BE2C (cell line): Measurements from ENCODE around the gene AEBP1.

Experiments
- DNase-seq: peaks from one replicate; pipeline ENCODE4 v3.0.0-alpha.2; 2020
- H3K27me3 ChIP-seq: fragments of 250-450 bp; sonication (Bioruptor Pico); 2 replicates; pipeline ENCODE4 v1.5.1; 2020; ENCODE audit warnings: mild to moderate bottlenecking
- H3K36me3 ChIP-seq: fragments of 250-450 bp; sonication (Bioruptor Pico); 2 replicates; pipeline ENCODE4 v1.5.1; 2020; ENCODE audit warnings: mild to moderate bottlenecking
- H3K4me1 ChIP-seq: fragments of 250-450 bp; sonication (Bioruptor Pico); 2 replicates; pipeline ENCODE4 v1.5.1; 2020
- H3K4me3 ChIP-seq: 2 replicates; pipeline ENCODE4 v1.5.1; 2011; ENCODE audit warnings: low read depth, low read length
- H3K9me3 ChIP-seq: fragments of 250-450 bp; sonication (Bioruptor Pico); 2 replicates; pipeline ENCODE4 v1.5.1; 2020
- TF ChIP-seq, protein P1 (sequence below): IDR thresholded peaks from 2 replicates; pipeline ENCODE4 v1.5.1; 2012; ENCODE audit warnings: mild to moderate bottlenecking, low read depth, low read length

AEBP1 gene

DNA sequence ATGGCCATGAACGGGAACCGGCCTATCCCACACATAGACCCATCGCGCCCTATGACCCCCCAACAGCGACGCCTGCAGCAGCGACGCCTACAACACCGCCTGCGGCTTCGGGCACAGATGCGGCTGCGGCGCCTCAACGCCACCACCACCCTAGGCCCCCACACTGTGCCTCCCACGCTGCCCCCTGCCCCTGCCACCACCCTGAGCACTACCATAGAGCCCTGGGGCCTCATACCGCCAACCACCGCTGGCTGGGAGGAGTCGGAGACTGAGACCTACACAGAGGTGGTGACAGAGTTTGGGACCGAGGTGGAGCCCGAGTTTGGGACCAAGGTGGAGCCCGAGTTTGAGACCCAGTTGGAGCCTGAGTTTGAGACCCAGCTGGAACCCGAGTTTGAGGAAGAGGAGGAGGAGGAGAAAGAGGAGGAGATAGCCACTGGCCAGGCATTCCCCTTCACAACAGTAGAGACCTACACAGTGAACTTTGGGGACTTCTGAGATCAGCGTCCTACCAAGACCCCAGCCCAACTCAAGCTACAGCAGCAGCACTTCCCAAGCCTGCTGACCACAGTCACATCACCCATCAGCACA lies 9.7 kb downstream of the AEBP1 start:
- Histone ChIP-seq H3K27me3 (no peaks in the 10 kb centered on the region), H3K4me1 (no peaks in the 10 kb centered on the region), H3K9me3 (no peaks in the 10 kb centered on the region), H3K4me3 (no peak overlapping the region), H3K36me3 (peaks cover 32% of the 10 kb centered on the region)
- TF ChIP-seq, protein P1, sequence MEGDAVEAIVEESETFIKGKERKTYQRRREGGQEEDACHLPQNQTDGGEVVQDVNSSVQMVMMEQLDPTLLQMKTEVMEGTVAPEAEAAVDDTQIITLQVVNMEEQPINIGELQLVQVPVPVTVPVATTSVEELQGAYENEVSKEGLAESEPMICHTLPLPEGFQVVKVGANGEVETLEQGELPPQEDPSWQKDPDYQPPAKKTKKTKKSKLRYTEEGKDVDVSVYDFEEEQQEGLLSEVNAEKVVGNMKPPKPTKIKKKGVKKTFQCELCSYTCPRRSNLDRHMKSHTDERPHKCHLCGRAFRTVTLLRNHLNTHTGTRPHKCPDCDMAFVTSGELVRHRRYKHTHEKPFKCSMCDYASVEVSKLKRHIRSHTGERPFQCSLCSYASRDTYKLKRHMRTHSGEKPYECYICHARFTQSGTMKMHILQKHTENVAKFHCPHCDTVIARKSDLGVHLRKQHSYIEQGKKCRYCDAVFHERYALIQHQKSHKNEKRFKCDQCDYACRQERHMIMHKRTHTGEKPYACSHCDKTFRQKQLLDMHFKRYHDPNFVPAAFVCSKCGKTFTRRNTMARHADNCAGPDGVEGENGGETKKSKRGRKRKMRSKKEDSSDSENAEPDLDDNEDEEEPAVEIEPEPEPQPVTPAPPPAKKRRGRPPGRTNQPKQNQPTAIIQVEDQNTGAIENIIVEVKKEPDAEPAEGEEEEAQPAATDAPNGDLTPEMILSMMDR = no peak
- no peak for DNase-seq

DNA sequence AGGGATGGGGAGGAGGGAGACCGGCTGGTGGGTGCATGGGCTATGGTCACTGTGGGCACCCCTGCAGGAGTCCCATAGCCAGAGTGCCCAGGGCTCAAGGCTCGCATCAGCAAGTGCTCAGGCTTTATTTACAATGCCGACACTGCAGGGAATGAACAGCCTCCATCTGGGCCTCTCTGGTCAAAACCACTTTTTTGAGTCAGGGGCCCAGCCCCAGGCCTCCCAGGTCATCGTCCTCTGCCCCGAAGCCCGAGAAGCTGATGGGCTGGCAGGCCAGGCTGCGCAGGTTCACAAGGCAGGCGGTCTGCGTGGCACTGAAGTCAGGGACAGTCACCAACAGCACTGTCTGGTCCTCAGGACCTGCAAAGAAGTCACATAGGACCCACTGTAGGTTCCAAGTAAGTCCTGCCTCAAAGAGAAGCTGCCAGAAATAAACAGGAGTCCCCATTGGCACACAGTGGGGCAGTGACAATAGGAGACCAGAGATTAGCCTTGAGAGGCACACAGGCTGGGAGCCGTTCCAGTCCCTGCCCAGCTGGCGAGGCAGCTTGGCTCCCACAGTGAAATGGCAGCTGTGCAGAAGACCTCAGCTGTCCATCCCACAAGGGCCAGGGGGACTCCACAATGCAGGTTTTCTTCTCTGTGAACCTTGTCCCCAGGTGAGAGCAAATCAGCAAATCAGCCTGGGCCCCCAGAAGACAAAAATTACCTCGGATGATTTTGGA lies 10.6 kb downstream of the AEBP1 start:
- peaks cover 38% of the 10 kb centered on the region for H3K36me3 ChIP-seq
- H3K4me3 ChIP-seq = no peak overlapping the region
- H3K4me1 ChIP-seq = no peaks in the 10 kb centered on the region
- no peak for DNase-seq
- TF ChIP-seq, protein P1 = no peak
- H3K27me3 ChIP-seq = no peaks in the 10 kb centered on the region
- no peaks in the 10 kb centered on the region for H3K9me3 ChIP-seq

DNA sequence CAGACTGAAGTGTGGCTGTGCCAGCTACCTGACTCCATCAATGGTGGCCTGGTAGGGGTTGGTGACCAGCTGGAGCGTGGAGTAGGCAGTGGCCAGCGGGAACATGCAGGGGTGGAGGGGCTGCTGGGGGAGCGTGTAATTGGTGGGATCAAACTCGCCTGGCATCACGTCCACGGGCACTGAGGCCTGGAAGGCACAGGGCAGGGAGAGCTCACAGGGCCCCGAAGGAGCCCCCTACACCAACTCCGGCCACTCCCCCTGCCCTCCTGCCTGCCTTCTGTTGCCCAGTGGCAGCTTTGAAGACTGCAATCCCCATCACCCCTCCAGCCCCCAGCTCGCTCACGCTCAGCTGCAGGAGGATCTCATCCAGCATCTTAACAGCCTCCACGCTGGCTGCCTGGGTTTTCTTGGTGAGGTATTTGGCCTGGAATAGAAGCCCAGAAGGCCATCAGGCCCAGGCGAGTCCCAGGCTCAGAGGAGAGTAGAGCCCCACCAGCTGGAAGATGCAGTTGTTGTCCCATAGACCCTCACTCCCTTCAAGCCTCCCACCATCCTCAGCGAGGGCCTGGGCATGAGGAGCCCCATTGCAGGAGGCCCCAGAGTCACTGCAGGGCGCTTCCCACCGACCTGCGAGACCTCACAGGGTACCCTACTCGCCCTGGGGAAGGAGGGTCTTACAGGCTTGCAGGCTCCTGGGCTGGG lies 12.1 kb downstream of the AEBP1 start:
- Histone ChIP-seq H3K9me3 (no peaks in the 10 kb centered on the region), H3K36me3 (peaks cover 53% of the 10 kb centered on the region), H3K4me3 (no peak overlapping the region), H3K27me3 (no peaks in the 10 kb centered on the region), H3K4me1 (no peaks in the 10 kb centered on the region)
- TF ChIP-seq, protein P1 = no peak
- DNase-seq = no peak

DNA sequence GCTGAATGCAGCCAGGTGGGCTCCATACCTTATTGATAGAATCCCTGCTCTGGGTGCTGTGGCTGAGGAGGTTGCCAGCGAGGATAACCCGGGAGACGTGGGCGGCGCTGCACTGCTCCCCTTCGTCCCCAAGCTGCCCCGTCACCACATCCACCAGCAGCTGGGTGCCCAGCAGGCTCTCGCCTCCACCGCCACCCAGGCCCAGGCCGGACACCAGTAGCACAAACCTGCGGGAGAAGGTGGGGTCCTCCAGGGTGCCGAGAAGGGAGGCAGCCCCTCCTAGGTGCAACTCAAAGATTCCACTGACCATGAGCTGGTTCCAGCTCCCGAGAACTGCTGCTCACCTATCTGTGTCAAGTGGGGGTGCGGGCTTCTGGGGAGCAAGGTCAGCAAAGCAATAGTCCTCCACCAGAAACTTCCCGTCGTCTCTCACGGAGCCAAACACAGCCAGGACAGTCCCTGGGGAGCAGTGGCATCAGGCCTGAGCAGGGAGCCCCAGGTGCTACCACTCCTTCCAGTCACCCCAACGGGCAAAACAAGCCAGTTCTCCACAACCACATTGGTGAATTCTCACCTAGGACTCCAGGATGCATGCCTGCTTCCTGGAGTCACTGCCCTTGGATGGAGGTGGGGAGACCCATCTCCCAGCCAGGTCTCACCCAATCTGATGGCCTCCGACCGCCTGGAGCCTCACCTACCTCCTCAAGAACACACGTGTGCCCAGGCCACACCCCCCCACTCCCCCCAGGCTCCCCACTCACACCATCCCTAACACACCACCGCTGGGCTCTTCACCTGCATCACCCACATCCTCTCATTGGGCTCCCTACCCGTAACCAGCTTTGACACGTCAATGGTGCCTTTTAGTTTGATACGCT lies 12.9 kb downstream of the AEBP1 start:
- Histone ChIP-seq H3K27me3 (no peaks in the 10 kb centered on the region), H3K4me3 (no peak overlapping the region), H3K36me3 (peaks cover 61% of the 10 kb centered on the region), H3K4me1 (no peaks in the 10 kb centered on the region), H3K9me3 (no peaks in the 10 kb centered on the region)
- no peak for DNase-seq
- TF ChIP-seq, protein P1 = no peak

DNA sequence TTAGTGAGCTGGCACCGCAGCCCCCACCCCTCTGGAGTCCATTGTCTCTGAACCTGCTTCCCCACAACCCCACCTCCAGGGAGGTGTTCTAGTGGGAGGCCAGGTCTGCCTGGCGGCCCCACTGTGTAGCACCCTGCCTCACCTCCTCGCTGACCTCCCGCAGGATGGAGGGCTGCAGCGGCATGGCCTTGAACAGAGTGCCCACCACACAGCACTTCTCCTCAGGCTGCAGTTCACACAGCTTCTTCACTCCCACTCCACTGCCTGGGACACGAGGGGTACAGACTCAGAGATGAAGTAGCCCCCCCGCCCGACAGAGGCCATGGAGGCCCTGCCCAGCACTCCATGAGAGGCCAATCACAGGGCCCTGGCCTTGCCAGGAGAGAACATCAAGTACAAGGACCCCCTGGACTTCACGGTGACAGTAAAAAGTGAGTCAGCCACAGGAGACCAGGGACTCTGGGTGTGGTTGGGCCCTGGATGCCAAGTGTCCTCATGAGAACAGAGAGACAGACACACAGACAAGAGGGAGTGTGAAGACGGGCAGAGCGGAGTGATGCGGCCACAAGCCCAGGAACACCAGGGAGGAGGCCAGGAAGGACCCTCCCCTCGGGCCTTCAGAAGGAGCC lies 13.8 kb downstream of the AEBP1 start:
- TF ChIP-seq, protein P1 = no peak
- Histone ChIP-seq H3K4me1 (no peaks in the 10 kb centered on the region), H3K36me3 (peaks cover 63% of the 10 kb centered on the region), H3K9me3 (no peaks in the 10 kb centered on the region), H3K27me3 (no peaks in the 10 kb centered on the region), H3K4me3 (no peak overlapping the region)
- no peak for DNase-seq
